T-helper 17 cell (primary cell): ENCODE results near the gene ELAC2. TPM values are rescaled to one million over a fixed set of nuclear protein-coding genes. Genes with fewer than 3 reads are reported as not detected.

Experiments used
- ATAC-seq: fragments of 150-1000 bp; cut with Tn5 transposase; 2 replicates; pipeline ENCODE4 v1.10.0; 2021; ENCODE audit warnings: mild to moderate bottlenecking, moderate library complexity
- DNase-seq, 3 donors: peaks; one replicate each; pipeline versions ENCODE4 v3.0.0 to v3.0.0-alpha.2; 2020 to 2021
- H3K9me3 ChIP-seq: one replicate; pipeline ENCODE4 v1.7.0; 2013; ENCODE audit warnings: low read length, mild to moderate bottlenecking; ENCODE audit not compliant: control insufficient read depth, poor library complexity, severe bottlenecking
- H3K27ac Mint-ChIP-seq: one replicate; pipeline ENCODE4 v1.8.0; 2022; ENCODE audit warnings: mild to moderate bottlenecking, moderate library complexity, mixed read lengths
- H3K27me3 Mint-ChIP-seq: one replicate; pipeline ENCODE4 v1.8.0; 2022; ENCODE audit warnings: mixed read lengths
- H3K36me3 Mint-ChIP-seq: one replicate; pipeline ENCODE4 v1.8.0; 2022; ENCODE audit warnings: low read depth, mixed read lengths
- H3K4me1 Mint-ChIP-seq: one replicate; pipeline ENCODE4 v1.8.0; 2022; ENCODE audit warnings: mild to moderate bottlenecking, mixed read lengths
- H3K4me3 Mint-ChIP-seq: one replicate; pipeline ENCODE4 v1.8.0; 2022; ENCODE audit warnings: mild to moderate bottlenecking, moderate library complexity, mixed read lengths
- total RNA-seq, 4 donors: library from RNA in 2 of 4; stranded (reverse) in 2 of 4; gene quantifications; one replicate each; pipeline ENCODE4 v1.2.3 and lab custom pipeline; 2022 to 2026

Gene ELAC2
- total RNA-seq, 2 donors from 2014 or later: 48.8 to 62.9 TPM

GRCh38 chr17:12974005-12974531 lies 43.8 kb downstream of the ELAC2 start:
- Mint-ChIP-seq H3K4me1 (peaks cover 2% of the 10 kb centered on the region), H3K4me3 (no peak overlapping the region), H3K36me3 (peaks cover 2% of the 10 kb centered on the region), H3K27me3 (peaks cover 77% of the 10 kb centered on the region), H3K27ac (no peak overlapping the region)
- H3K9me3 ChIP-seq: no peaks in the 10 kb centered on the region
- DNase-seq (no peak), ATAC-seq (no peak)

- H3K4me3 Mint-ChIP-seq: no peak overlapping the region
- no peaks in the 10 kb centered on the region for H3K9me3 ChIP-seq
- ATAC-seq (no peak), DNase-seq (no peak)
- peaks cover 2% of the 10 kb centered on the region for H3K4me1 Mint-ChIP-seq
- H3K27me3 Mint-ChIP-seq: peaks cover 77% of the 10 kb centered on the region
- peaks cover 2% of the 10 kb centered on the region for H3K36me3 Mint-ChIP-seq
- H3K27ac Mint-ChIP-seq: no peak overlapping the region
These were observed 44.3 kb downstream of the ELAC2 start for GRCh38 chr17:12973496-12974004.

- H3K36me3 Mint-ChIP-seq: peaks cover 3% of the 10 kb centered on the region
- no peak overlapping the region for H3K4me3 Mint-ChIP-seq
- no peaks in the 10 kb centered on the region for H3K9me3 ChIP-seq
- DNase-seq: no peak
- H3K4me1 Mint-ChIP-seq: no peaks in the 10 kb centered on the region
- ATAC-seq: no peak
- H3K27ac Mint-ChIP-seq: no peak overlapping the region
- H3K27me3 Mint-ChIP-seq: peaks cover 66% of the 10 kb centered on the region
These were observed 49.9 kb downstream of the ELAC2 start for GRCh38 chr17:12967962-12968361.

GRCh38 chr17:12966413-12966812 lies 51.4 kb downstream of the ELAC2 start:
- H3K9me3 ChIP-seq: no peaks in the 10 kb centered on the region
- no peak for ATAC-seq
- peaks cover 57% of the 10 kb centered on the region for H3K27me3 Mint-ChIP-seq
- H3K4me3 Mint-ChIP-seq: no peak overlapping the region
- H3K4me1 Mint-ChIP-seq: no peaks in the 10 kb centered on the region
- DNase-seq: no peak
- H3K36me3 Mint-ChIP-seq: peaks cover 3% of the 10 kb centered on the region
- no peak overlapping the region for H3K27ac Mint-ChIP-seq

GRCh38 chr17:12965988-12966387 lies 51.8 kb downstream of the ELAC2 start:
- Mint-ChIP-seq H3K27ac (no peak overlapping the region), H3K4me1 (no peaks in the 10 kb centered on the region), H3K27me3 (peaks cover 55% of the 10 kb centered on the region), H3K4me3 (no peak overlapping the region), H3K36me3 (peaks cover 3% of the 10 kb centered on the region)
- ATAC-seq: no peak
- DNase-seq: no peak
- H3K9me3 ChIP-seq: no peaks in the 10 kb centered on the region

- no peak for ATAC-seq
- no peak overlapping the region for H3K4me3 Mint-ChIP-seq
- H3K4me1 Mint-ChIP-seq: no peaks in the 10 kb centered on the region
- no peak for DNase-seq
- no peaks in the 10 kb centered on the region for H3K9me3 ChIP-seq
- peaks cover 43% of the 10 kb centered on the region for H3K27me3 Mint-ChIP-seq
- no peak overlapping the region for H3K27ac Mint-ChIP-seq
- H3K36me3 Mint-ChIP-seq: peaks cover 3% of the 10 kb centered on the region
These were observed 53.0 kb downstream of the ELAC2 start for GRCh38 chr17:12964840-12965239.

GRCh38 chr17:12964162-12964561 lies 53.7 kb downstream of the ELAC2 start:
- H3K9me3 ChIP-seq: no peaks in the 10 kb centered on the region
- Mint-ChIP-seq H3K4me1 (no peaks in the 10 kb centered on the region), H3K4me3 (no peak overlapping the region), H3K27me3 (peaks cover 36% of the 10 kb centered on the region), H3K27ac (no peak overlapping the region), H3K36me3 (peaks cover 3% of the 10 kb centered on the region)
- ATAC-seq: no peak
- no peak for DNase-seq

- no peaks in the 10 kb centered on the region for H3K4me1 Mint-ChIP-seq
- H3K27ac Mint-ChIP-seq: no peak overlapping the region
- H3K4me3 Mint-ChIP-seq: no peak overlapping the region
- H3K9me3 ChIP-seq: no peaks in the 10 kb centered on the region
- peaks cover 31% of the 10 kb centered on the region for H3K27me3 Mint-ChIP-seq
- ATAC-seq: no peak
- H3K36me3 Mint-ChIP-seq: peaks cover 3% of the 10 kb centered on the region
- DNase-seq: no peak
These were observed 54.3 kb downstream of the ELAC2 start for GRCh38 chr17:12963505-12963904.

GRCh38 chr17:12961655-12962054 lies 56.2 kb downstream of the ELAC2 start:
- Mint-ChIP-seq H3K36me3 (peaks cover 3% of the 10 kb centered on the region), H3K27me3 (peaks cover 18% of the 10 kb centered on the region), H3K4me1 (no peaks in the 10 kb centered on the region), H3K27ac (no peak overlapping the region), H3K4me3 (no peak overlapping the region)
- ATAC-seq (no peak), DNase-seq (no peak)
- no peaks in the 10 kb centered on the region for H3K9me3 ChIP-seq

- peaks cover 4% of the 10 kb centered on the region for H3K27me3 Mint-ChIP-seq
- H3K9me3 ChIP-seq: no peaks in the 10 kb centered on the region
- no peak overlapping the region for H3K4me3 Mint-ChIP-seq
- DNase-seq (no peak), ATAC-seq (no peak)
- H3K36me3 Mint-ChIP-seq: no peaks in the 10 kb centered on the region
- H3K4me1 Mint-ChIP-seq: no peaks in the 10 kb centered on the region
- no peak overlapping the region for H3K27ac Mint-ChIP-seq
These were observed 58.4 kb downstream of the ELAC2 start for GRCh38 chr17:12959441-12959840.

GRCh38 chr17:12958786-12959185 lies 59.0 kb downstream of the ELAC2 start:
- no peak for ATAC-seq
- no peaks in the 10 kb centered on the region for H3K4me1 Mint-ChIP-seq

GRCh38 chr17:12955521-12955920 lies 62.3 kb downstream of the ELAC2 start:
- H3K27ac Mint-ChIP-seq: no peak overlapping the region
- no peaks in the 10 kb centered on the region for H3K4me1 Mint-ChIP-seq
- ATAC-seq (no peak), DNase-seq (no peak)
- H3K27me3 Mint-ChIP-seq: no peaks in the 10 kb centered on the region
- H3K36me3 Mint-ChIP-seq: no peaks in the 10 kb centered on the region
- no peak overlapping the region for H3K4me3 Mint-ChIP-seq
- no peaks in the 10 kb centered on the region for H3K9me3 ChIP-seq

More at GRCh38 chr17:12958786-12959185, 59.0 kb downstream of the ELAC2 start:
- H3K4me3 Mint-ChIP-seq: no peak overlapping the region
- no peaks in the 10 kb centered on the region for H3K36me3 Mint-ChIP-seq
- no peaks in the 10 kb centered on the region for H3K9me3 ChIP-seq
- H3K27ac Mint-ChIP-seq: no peak overlapping the region
- peaks cover 4% of the 10 kb centered on the region for H3K27me3 Mint-ChIP-seq
- no peak for DNase-seq

- no peaks in the 10 kb centered on the region for H3K9me3 ChIP-seq
- no peak for ATAC-seq
- no peaks in the 10 kb centered on the region for H3K27me3 Mint-ChIP-seq
- H3K27ac Mint-ChIP-seq: no peak overlapping the region
- DNase-seq: no peak
- no peaks in the 10 kb centered on the region for H3K4me1 Mint-ChIP-seq
- H3K4me3 Mint-ChIP-seq: no peak overlapping the region
- H3K36me3 Mint-ChIP-seq: no peaks in the 10 kb centered on the region
These were observed 64.7 kb downstream of the ELAC2 start for GRCh38 chr17:12953156-12953555.

GRCh38 chr17:12952012-12952411 lies 65.8 kb downstream of the ELAC2 start:
- Mint-ChIP-seq H3K4me1 (no peaks in the 10 kb centered on the region), H3K4me3 (no peak overlapping the region), H3K27me3 (no peaks in the 10 kb centered on the region), H3K36me3 (no peaks in the 10 kb centered on the region), H3K27ac (no peak overlapping the region)
- H3K9me3 ChIP-seq: no peaks in the 10 kb centered on the region
- ATAC-seq (no peak), DNase-seq (no peak)
